ENCODE data around the gene GDNF.

GRCh38 chr5:37871023-37871815 lies 31.4 kb upstream of the GDNF start:
- TF ChIP-seq POLR2A (IDR thresholded peaks at IDR 0.05) = no peak
- TF ChIP-seq, protein P1, sequence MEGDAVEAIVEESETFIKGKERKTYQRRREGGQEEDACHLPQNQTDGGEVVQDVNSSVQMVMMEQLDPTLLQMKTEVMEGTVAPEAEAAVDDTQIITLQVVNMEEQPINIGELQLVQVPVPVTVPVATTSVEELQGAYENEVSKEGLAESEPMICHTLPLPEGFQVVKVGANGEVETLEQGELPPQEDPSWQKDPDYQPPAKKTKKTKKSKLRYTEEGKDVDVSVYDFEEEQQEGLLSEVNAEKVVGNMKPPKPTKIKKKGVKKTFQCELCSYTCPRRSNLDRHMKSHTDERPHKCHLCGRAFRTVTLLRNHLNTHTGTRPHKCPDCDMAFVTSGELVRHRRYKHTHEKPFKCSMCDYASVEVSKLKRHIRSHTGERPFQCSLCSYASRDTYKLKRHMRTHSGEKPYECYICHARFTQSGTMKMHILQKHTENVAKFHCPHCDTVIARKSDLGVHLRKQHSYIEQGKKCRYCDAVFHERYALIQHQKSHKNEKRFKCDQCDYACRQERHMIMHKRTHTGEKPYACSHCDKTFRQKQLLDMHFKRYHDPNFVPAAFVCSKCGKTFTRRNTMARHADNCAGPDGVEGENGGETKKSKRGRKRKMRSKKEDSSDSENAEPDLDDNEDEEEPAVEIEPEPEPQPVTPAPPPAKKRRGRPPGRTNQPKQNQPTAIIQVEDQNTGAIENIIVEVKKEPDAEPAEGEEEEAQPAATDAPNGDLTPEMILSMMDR (IDR thresholded peaks at IDR 0.05) = no peak

All from body of pancreas (tissue), 4 donors.